Neural progenitor cell (in vitro differentiated cells): ENCODE results near the gene DKK1.

Experiments
- CTCF ChIP-seq: fragments of 200-600 bp; sonication (generic); IDR thresholded peaks from 2 replicates; pipeline ENCODE4 v1.5.1; 2017; ENCODE audit warnings: antibody characterized with exemption, mild to moderate bottlenecking
- EZH2 ChIP-seq: fragments of 200-600 bp; sonication (generic); IDR thresholded peaks from 2 replicates; pipeline ENCODE4 v1.6.1; 2017; ENCODE audit warnings: antibody characterized with exemption, mild to moderate bottlenecking, moderate library complexity

- no peak for TF ChIP-seq CTCF
- TF ChIP-seq EZH2, result no peak
These were observed 30.9 kb upstream of the DKK1 start for GRCh38 chr10:52283174-52283573.
